ENCODE measurements around the gene CHKA.

CHKA gene

DNA sequence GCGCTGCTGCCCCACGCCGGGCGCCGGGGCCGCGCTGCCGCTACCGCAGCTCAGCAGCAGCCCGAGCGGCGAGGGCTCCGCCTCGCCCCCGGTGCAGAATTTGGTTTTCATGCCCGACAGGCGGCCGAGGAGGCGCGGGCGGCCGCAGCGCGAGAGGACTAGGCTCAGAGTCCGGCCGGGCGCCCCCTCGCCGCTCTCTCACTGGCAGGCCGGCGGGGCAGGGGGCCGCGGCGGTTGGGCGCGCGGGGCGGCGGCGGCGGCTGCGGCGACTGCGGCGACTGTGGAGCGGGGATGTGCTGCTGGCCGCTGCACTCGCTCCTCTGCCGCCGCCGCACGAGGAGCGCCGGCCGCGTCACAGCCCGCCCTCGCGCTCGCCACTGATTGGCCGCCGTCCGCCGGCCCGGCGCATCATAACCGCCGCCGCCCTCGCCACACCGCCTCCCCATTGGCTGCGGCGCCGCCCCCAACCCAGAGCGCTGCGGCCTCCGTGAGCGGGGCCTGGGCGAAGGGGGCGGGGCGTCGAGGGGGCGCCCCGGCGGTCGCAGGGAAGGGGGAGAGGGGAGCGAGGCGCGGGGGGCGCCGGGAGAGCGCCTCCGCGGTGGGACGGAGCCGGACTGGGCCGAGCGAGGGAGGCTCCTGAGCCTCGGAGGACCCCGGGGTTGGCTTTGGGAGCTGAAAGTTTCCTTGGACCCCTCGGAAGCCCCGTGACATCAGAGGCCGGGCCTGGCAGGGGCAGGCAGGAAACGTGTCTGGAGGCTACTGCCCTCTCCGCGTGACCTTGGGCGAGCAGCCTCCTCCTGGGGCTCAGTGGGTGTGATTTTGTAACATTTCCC lies at the start of gene CHKA:
Gene CHKA (minus strand): TSS at position 322 of the 833 bp plus-strand sequence. CDS start 211 bp downstream, at position 111.
- DNase-seq, result peak; percentile 86

DNA sequence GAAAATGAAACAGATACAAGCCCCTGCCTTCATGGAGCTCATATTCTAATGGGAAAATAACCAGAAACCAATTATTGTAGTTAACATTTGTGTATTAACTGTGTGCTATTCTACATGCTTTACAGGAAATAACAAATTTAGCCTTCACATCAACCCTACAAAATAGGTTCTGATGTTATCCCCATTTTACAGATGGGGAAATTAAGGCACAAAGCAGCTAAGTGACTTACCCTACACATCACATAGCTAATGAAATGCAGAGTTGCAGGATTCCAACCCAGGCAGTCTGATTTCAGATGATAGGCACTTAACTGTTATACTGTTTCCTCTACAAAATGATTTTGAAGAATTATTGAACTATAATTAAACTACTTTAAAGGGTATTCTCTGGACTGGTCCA lies 48.3 kb upstream of the CHKA start:
- no peak for DNase-seq

DNA sequence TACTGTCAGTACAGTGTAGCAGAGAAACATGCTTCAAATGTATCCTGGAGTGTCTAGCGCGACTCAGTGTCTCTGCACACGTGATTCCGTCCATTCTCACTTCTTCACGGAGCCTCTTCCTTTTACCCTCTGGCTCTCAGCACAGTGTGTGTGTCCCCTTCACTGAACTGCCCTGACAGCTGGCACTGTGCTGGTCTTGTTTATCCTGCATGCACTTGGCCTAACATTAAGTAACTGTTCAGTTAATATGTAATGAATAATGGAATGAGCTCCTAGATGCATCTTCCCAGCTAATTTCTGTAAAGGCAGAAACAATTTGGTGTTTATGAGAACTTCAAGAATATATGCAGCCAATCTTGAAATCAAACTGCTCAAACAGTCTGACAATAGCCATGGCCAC lies 47.5 kb upstream of the CHKA start:
- DNase-seq, result no peak

DNA sequence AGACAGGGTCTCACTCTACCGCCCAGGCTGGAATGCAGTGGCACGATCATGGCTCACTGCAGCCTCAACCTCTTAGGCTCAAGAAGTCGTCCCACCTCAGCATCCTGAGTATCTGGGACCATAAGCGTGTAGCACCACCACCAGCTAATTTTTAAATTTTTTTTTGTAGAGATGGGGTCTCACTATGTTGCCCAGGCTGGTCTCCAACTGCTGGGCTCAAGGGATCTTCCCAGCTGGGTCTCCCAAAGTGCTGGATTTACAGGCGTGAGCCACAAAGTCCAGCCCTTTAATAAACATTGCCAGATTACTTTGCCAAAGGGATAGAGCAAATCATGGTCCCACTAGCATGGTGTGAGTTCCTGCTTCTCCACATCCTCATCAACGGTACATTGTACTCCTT lies 46.3 kb upstream of the CHKA start:
- no peak for DNase-seq

DNA sequence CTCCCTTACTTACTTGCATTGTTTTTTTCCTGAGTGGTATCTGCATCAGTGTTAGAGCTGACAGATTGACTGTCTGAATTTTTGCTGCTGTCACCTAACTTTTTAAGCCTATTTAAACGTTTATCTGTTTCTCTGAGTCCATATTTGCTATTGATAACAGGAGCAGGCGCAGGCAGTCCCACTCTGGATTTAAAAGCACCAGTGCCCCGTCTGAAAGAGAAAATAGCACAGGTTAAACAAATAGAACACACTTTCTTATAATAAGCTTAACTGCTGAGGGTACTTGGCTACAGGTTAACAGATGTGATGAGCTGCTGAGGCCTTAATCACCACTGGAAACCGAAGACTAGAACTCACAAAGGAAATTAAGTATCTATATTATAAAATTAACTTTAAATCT lies 45.8 kb upstream of the CHKA start:
- no peak for DNase-seq

DNA sequence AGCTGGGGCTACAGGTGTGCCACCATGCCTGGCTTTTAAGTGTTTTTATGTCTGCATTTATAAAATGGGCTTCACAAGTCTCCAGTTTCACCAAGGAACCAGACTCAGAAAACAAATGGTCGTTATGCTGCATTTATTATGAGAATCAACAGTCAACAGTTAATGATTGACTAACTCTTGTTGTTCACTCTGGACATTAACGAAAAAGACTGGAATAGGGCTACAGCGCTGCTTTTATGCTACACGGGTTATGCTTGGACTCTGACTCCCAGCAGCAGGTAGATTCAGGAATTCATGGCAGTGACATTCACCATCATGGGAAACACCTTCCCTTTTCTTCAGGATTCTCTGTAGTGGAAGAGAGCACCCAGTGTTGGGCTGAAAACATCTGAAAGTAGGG lies 44.4 kb upstream of the CHKA start:
- DNase-seq, result no peak

DNA sequence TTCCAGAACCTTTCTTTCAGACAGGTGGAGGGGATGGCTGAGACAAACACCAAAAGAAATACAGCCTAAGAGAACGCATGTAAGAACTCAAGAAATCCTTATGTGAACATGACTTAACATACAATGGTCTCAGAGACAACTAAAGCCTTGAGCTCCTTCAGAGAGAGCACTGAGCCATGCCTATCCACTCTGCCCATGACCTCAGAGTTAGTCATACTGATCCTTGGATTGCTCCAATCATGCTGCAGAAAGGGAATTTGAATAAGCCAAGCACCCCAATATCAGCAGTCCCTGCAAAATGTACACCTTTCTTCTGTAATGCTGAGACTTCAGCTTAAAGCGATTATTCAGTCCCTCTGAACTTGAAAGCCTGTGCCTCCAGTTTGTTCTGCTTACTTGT lies 43.2 kb upstream of the CHKA start:
- DNase-seq, result no peak

DNA sequence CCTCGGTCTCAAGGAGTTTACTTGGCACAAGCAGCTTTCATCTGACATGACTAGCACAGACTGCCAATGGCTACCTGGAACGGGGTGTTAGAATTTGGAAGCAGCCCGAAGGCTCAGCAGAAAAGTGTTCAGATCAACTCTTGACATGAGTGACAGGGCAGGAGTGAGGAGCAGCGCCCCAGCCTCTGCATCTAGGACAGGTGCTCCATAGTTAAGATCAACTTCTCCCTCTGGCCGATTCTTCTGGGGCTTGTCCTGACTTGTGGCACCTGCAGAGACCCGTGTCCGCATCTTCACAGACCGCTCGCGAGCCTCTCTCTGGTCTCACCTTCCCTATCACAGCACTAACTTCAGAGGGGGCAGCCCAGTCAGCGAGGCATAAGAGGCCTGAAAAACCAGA lies 42.5 kb upstream of the CHKA start:
- no peak for DNase-seq

DNA sequence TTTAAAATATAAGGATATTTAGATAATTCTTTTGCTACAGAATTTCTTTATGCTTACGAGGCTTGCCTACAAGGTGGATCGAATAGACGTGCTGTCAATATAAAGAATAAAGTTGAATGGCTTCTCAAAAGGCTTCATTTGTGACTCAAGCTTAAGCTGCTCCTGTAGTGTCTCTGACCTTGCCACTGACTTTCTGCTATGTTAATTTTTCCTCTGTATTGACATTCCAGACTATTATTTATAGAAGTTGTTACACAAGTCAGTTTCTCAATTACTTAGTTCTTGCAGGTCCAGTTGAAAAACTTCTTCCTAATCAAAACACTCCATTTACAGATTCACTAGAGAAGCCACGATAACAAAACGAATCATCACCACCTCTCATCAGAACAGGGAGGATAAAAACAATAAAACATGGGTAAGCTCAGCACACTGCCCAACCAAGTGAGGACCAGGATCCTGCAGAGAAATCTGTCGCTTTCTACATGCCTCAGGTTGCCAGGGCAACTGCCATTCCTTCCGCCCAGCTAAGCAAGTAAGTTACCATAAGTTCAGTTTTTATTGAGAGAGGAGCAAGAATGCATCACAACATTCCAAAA lies 39.0 kb upstream of the CHKA start:
- DNase-seq, result no peak

DNA sequence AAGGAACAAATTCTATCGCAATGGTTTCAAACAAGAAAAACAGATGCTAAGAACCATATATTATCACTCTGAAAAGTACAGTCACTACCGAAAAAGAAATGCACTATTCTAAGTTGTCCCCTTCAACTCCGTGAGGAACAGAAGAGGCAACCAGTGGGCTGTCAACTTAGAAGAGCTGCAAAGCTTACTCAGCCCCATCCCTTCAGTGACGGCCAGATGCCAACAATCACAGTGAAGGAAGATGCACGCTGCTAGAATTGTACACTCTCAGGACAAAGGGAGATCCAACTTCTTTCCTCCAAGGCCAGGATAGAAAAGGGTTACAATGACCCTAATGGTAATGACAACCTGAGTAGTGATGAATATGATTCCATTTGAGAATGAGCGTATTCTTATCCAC lies 38.5 kb upstream of the CHKA start:
- DNase-seq, result no peak

DNA sequence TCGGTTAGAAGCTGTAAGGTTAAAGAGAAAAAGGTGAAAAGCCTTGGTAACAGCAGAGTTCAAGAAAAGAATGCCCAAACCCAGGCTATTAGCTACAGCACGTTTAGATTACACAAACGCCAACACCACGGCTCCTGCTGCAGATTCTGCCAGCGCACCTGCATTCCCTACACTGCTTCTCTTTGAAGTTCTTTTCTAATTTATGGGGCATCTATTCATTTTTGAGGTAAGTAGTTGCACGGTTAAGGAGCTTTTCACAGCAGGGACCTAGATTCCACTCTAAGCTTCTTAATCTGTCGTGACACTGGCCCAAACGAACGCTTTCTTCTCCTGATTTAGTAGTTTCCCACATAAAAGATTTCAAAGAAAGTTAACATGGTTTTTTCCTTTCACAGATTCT lies 38.0 kb upstream of the CHKA start:
- no peak for DNase-seq

DNA sequence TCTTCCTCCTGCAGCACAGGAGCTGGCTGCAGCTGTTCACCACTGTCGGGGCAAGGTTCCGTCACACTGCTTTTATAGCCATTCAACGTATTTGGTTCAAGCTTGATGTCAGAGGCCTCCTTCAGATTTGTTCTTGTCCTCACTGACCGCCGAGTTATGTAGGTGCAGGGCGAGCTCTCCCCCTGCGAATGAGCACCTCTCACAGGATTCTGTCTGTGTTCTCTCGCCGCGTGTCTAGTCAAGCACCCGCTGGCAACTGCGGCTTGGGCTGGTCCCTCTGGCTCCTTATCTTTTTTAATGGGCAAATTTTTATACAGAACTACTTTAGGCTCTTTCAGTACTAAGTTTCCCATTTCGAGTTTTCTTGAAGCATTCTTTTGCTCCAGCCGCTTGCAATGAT lies 37.4 kb upstream of the CHKA start:
- DNase-seq, result no peak

DNA sequence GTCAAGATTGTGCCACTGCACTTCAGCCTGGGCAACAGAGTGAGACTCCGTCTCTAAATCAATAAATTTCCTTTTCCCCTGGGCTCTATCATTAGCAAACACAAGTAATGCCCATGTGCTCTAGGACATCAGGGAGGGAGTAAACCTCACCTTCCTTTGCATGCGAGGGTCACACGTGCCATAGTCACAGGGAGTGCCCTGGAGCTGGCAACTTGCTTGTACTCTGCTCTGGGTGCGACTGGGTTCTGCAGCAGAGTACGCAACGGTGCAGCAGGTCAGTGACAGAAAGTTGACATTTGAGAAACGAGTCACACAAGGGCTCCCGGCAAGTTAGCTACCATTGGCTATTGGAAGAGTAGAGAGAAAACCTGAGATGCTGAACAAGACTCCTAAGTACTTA lies 32.6 kb upstream of the CHKA start:
- no peak for DNase-seq

DNA sequence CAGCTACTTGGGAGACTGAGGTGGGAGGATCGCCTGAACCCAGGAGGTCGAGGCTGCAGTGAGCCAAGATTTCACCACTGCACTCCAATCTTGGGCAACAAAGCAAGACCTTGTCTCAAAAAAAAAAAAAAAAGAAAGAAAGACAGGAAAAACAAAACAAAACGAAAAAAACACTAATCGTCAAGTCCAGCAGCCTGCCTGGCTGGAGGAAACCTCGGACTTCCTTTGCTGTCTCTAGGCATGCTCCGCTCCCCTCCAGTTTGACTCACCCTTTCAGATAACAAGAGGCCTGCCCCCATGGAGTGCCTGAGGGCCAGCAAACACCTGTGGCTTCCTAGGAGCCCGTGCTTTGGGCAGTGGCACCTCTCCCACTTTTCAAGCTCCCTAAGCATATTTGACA lies 28.8 kb upstream of the CHKA start:
- no peak for DNase-seq

DNA sequence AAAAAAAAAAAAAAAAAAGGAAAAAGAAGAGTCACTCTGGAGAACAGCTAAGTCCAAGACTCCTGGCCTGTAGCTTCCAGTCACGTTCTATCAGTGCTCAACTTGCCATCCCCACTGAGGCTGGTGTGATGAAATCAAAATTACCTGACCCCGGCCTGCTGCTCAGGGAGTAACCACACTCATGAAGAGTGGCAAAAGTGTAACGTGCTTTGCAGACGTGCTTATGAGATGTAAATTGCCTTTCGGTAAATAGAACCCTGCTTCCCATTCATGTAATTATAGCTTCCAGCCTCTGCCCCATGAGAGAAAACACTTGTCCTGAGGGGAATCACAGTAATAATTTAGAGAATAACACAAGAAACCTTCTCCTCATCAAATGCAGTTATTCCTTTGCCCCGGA lies 28.2 kb upstream of the CHKA start:
- no peak for DNase-seq

DNA sequence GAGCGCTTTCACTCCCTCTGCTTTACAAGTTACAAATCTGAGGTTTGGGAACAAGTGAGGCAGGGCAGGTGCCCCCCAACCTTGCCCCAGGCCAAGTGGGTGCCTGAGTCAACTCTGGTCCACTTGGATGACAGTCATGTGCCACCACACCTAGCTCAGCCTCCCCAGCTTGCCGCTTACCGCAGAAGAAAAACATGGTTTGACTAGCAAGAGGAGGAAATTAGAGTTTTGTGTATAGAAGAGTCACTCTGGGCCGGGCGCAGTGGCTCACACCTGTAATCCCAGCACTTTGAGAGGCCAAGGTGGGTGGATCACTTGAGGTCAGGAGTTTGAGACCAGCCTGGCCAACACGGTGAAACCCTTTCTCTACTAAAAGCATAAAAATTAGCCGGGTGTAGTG lies 27.7 kb upstream of the CHKA start:
- DNase-seq, result no peak

DNA sequence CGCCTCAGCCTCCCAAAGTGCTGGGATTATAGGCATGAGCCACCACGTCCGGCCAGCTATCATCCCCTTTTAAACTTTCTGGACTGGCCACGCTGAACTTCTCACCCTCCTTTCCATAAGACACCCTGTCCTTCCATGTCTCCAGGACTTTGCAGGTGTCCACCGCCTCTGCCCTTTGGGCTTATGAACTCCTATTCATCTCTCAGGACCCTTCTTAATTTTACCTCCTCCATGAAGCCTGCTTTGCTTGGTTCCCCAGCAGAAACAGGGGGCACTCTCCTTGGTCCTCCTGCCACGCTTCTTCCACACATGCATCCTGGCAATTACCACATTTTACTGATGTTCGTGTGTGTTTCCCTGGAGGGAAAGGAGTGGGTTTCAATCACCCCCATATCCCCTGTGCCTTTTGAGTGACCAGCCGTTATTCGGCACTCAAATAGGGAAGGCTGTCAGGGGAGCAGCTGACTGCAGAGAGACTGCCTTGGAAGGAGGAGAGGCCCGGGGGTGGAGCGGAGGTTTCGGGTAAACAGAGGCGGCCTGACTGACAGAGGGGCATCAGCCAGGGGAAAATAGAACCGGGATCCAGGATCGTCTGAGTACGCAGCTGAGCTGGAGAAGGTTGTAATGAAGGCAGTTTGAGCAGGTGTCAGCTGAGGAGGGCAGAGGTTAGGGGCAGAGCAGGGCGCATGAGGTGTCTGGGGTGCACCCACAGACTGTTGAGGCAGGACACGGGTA lies 27.1 kb upstream of the CHKA start:
- no peak for DNase-seq

DNA sequence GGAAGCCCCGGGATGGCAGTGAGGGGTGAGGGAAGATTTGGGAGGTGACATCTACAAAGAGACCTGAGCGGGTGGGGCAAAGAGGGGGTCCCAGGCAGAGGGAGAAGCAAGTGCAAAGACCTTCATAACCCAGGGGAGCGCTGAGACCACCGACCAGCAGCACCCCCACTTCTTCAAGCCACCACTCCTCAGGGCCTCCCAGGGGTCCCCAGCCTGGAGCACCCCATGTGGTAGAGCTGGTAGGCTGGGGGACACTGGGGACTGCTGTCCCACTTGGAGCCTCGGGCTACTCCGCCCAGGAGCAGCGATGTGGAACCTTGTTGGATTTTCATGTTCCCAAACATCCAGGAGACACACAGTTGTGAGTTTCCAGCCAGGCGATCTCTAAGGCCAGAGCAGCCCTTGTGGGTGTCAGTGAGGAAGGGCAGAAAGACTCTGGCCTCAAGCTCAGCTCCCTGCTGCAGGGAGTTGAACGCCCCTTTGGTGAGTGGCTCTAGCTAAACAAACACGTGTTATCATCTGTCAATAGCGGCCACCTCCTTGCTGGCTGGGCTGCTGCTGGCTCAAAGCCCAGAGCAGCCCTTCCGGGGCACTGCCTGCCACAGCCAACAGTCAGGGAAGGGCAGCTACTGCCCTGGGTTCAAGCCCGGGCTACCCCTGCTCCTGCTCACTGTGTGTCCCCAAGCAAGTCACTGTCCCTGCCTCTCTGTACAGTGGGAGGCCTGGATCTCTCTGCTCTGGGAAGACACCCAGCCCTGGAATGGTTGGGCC lies 25.7 kb upstream of the CHKA start:
- DNase-seq, result no peak

DNA sequence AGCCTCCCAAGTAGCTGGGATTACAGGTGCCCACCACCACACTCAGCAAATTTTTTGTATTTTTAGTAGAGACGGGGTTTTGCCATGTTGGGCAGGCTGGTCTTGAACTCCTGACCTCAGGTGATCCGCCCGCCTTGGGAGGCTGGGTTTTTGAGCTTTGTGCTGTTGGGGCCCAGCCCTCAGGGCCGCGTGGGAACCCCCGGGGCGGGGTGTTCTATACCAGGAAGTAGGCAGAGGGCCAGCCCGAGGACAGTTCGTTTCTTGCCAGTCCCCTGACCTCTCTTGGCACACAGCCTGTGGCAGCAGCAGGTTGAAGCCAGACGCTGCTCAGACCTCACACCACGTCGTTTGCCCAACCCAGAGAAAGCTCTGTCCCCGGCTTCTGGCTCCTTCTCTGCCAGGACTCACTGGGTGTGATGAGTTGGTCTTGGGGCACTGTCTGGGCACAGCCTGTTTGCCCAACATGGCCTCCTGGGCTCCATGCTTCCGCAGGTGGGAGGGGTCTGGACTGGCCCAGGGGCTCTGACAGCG lies 24.9 kb upstream of the CHKA start:
- no peak for DNase-seq

DNA sequence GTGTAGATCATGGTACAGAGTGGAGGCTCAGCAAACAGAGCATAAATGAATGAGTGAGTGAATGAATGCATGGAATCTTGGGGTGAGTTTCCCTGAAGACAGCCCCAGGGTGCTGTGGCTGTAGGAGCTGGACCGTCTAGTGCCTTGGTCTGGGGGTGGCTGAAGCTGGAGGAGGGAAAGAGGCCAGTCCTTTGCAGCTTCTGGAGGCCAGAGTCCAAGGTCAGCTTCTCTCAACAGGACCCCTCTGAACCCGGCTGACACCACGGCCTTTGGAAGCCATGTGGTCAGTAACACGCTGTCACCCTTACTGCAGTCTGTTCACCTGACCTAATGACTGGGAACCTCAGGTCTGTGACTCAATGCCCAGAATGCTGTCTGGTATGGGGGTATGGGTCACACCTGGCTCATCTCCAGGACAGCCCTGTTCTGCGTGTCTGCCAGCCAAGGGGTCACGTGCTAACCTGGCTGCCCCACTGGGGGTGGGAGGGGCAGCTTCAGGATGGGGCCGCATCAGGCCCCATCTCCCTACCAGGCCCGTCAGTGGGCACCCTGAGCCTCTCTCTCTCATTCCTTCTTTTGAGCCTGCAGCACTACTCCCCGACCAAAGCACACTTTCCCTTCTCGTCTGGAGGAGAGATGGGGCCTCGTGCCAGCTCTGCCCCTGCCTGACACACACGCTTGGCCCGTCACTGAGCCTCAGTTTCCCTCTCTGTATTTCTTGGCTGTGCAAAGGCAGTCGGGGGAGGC lies 24.1 kb upstream of the CHKA start:
- DNase-seq, result no peak

DNA sequence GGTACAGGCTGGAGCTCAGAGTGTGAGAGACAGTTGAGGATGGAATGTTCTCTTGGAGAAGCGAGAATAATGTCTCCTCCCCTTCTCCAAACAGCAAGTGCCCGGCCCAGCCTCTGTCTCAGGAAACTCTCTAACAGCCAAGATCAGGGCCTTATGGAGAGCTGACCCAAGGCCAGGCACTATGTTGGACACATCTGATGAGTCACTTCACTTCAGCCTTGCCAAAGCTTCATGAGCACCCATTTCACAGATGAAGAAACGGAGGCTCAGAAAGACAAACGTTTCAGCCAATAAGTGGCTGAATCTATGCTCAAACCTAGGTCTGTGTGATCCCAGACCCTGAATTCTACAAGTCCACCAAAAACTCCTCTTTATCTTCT lies 22.1 kb upstream of the CHKA start:
- DNase-seq, result no peak
